ENCODE data around the gene PPIP5K1. TPM values are rescaled to one million over a fixed set of nuclear protein-coding genes. Genes with fewer than 3 reads are reported as not detected.

The PPIP5K1 gene
- total RNA-seq, 1 experiment from 2014 or later = 50.9 TPM

GRCh38 chr15:43527802-43528541 is 62.0 kb downstream of the PPIP5K1 start:
- no peak overlapping the region for H3K27ac ChIP-seq
- H3K27me3 ChIP-seq (ENCODE audit: insufficient read depth, low read depth) = peaks cover 11% of the 10 kb centered on the region
- no peaks in the 10 kb centered on the region for H3K36me3 ChIP-seq (ENCODE audit: low read depth)
- H3K9me3 ChIP-seq (ENCODE audit: insufficient read depth, low read depth) = no peaks in the 10 kb centered on the region
- no peaks in the 10 kb centered on the region for H3K79me2 ChIP-seq (ENCODE audit: low read depth)
- H4K20me1 ChIP-seq (ENCODE audit: insufficient read depth) = no peaks in the 10 kb centered on the region
- H3K9me2 ChIP-seq (ENCODE audit: insufficient read depth) = no peaks in the 10 kb centered on the region
- no TSS peak for BruUV-seq (replicated peaks)
- no peak overlapping the region for H3K4me2 ChIP-seq
- POLR2A ChIA-PET (ENCODE audit: unreplicated experiment) = interaction anchor here (0.7 kb wide), 1 partner anchor 274 kb away, joined by 4 read pairs; no protein-coding TSS in a partner anchor
- no peaks in the 10 kb centered on the region; the same call in 1 of the 2 replicates for H3K4me1 ChIP-seq (replicated peaks; ENCODE audit: insufficient read depth)
- CTCF ChIA-PET = interaction anchor here (0.6 kb wide), 1 partner anchor 9 kb away, joined by 6 read pairs; no protein-coding TSS in a partner anchor
- no peak overlapping the region for H2AFZ ChIP-seq
- H3K4me3 ChIP-seq = no peak overlapping the region
- no peaks in the 10 kb centered on the region for H3F3A ChIP-seq (ENCODE audit: insufficient read depth, low read depth)
- TF ChIP-seq CTCF (conservative IDR thresholded peaks at IDR 0.05) = no peak
- no peak for TF ChIP-seq EZH2 (IDR thresholded peaks at IDR 0.05; ENCODE audit: low read depth)
- intact Hi-C loops (cut with micrococcal nuclease; ENCODE audit: unreplicated experiment) = no loop called here
- DNase-seq = no peak

- DNase-seq = no peak
- Histone ChIP-seq H3K27me3 (ENCODE audit: insufficient read depth, low read depth) (peaks cover 14% of the 10 kb centered on the region), H3K9me3 (ENCODE audit: insufficient read depth, low read depth) (no peaks in the 10 kb centered on the region), H3K4me1 (replicated peaks; ENCODE audit: insufficient read depth) (no peaks in the 10 kb centered on the region; the same call in 1 of the 2 replicates), H3K27ac (no peak overlapping the region), H3K36me3 (ENCODE audit: low read depth) (no peaks in the 10 kb centered on the region), H3K9me2 (ENCODE audit: insufficient read depth) (no peaks in the 10 kb centered on the region), H3K4me2 (no peak overlapping the region), H4K20me1 (ENCODE audit: insufficient read depth) (no peaks in the 10 kb centered on the region), H2AFZ (no peak overlapping the region), H3F3A (ENCODE audit: insufficient read depth, low read depth) (no peaks in the 10 kb centered on the region), H3K4me3 (no peak overlapping the region), H3K79me2 (ENCODE audit: low read depth) (no peaks in the 10 kb centered on the region)
- BruUV-seq (replicated peaks) = no TSS peak
- POLR2A ChIA-PET (ENCODE audit: unreplicated experiment) = no interaction called here
- CTCF ChIA-PET = interaction anchor here (0.6 kb wide), 1 partner anchor 8 kb away, joined by 6 read pairs; no protein-coding TSS in a partner anchor
- TF ChIP-seq CTCF (conservative IDR thresholded peaks at IDR 0.05) (no peak), EZH2 (IDR thresholded peaks at IDR 0.05; ENCODE audit: low read depth) (no peak)
- intact Hi-C loops (cut with micrococcal nuclease; ENCODE audit: unreplicated experiment) = no loop called here
Measured at GRCh38 chr15:43527016-43527801, 62.8 kb downstream of the PPIP5K1 start.

GRCh38 chr15:43526261-43526930 is 63.6 kb downstream of the PPIP5K1 start:
- Histone ChIP-seq H3K4me3 (no peak overlapping the region), H3K27me3 (ENCODE audit: insufficient read depth, low read depth) (peaks cover 15% of the 10 kb centered on the region), H3K4me2 (no peak overlapping the region), H4K20me1 (ENCODE audit: insufficient read depth) (no peaks in the 10 kb centered on the region), H2AFZ (no peak overlapping the region), H3F3A (ENCODE audit: insufficient read depth, low read depth) (no peaks in the 10 kb centered on the region), H3K36me3 (ENCODE audit: low read depth) (no peaks in the 10 kb centered on the region), H3K9me3 (ENCODE audit: insufficient read depth, low read depth) (no peaks in the 10 kb centered on the region), H3K27ac (no peak overlapping the region), H3K4me1 (replicated peaks; ENCODE audit: insufficient read depth) (no peaks in the 10 kb centered on the region; the same call in 1 of the 2 replicates), H3K79me2 (ENCODE audit: low read depth) (no peaks in the 10 kb centered on the region), H3K9me2 (ENCODE audit: insufficient read depth) (no peaks in the 10 kb centered on the region)
- CTCF ChIA-PET = interaction anchor here (0.6 kb wide), 2 partner anchors 39 to 228 kb away, joined by 3 to 8 read pairs; no protein-coding TSS in a partner anchor
- POLR2A ChIA-PET (ENCODE audit: unreplicated experiment) = no interaction called here
- TF ChIP-seq CTCF (conservative IDR thresholded peaks at IDR 0.05) (no peak), EZH2 (IDR thresholded peaks at IDR 0.05; ENCODE audit: low read depth) (no peak)
- DNase-seq = no peak
- BruUV-seq (replicated peaks) = no TSS peak
- intact Hi-C loops (cut with micrococcal nuclease; ENCODE audit: unreplicated experiment) = no loop called here
